GM12878 (cell line): ENCODE measurements around the gene HOXA2. TPM values are rescaled to one million over a fixed set of nuclear protein-coding genes. Genes with fewer than 3 reads are reported as not detected.

Source experiments
- ATAC-seq: fragments of 200-7000 bp; cut with Tn5 transposase; 3 replicates; pipeline ENCODE4 v1.9.1; 2020; ENCODE audit warnings: mild to moderate bottlenecking, moderate library complexity
- BruUV-seq: library from RNA; stranded (reverse); fragments of 400-500 nt; replicated peaks from 2 replicates; lab custom pipeline; 2021; lab: Mats Ljungman, UMichigan
- CTCF ChIA-PET: fragments of 300-600 bp; sonication (Branson Sonifier 250); formaldehyde crosslinking; extraction: SDS; loops from one replicate; lab custom pipeline; 2021; ENCODE audit warnings: inconsistent platforms; lab: Yijun Ruan, JAX
- POLR2A ChIA-PET: fragments of 350-600 bp; formaldehyde crosslinking; extraction: SDS; loops from one replicate; lab custom pipeline; 2021; ENCODE audit warnings: inconsistent platforms; lab: Charles Lee
- RAD21 ChIA-PET: fragments of 300-600 bp; sonication (Branson Sonifier 250); formaldehyde crosslinking; loops from one replicate; lab custom pipeline; 2023; ENCODE audit warnings: antibody characterized with exemption; ENCODE audit not compliant: unreplicated experiment; lab: Charles Lee
- SMC1A ChIA-PET: fragments of 300-600 bp; sonication (Branson Sonifier 250); formaldehyde crosslinking; loops from one replicate; lab custom pipeline; 2023; ENCODE audit not compliant: unreplicated experiment, uncharacterized antibody; lab: Charles Lee
- DNase-seq: peaks from one replicate; pipeline ENCODE4 v3.0.0-alpha.2; 2011; ENCODE audit warnings: low read depth, low spot score
- FAIRE-seq: peaks from 3 replicates; lab custom pipeline; 2011; peaks lifted over from hg19 to GRCh38; lab: Jason Lieb, UNC
- H2AFZ ChIP-seq: 2 replicates; pipeline ENCODE4 v1.6.0; 2011; ENCODE audit warnings: low read depth, low read length, control low read depth; ENCODE audit not compliant: control insufficient read depth
- H3K27ac ChIP-seq: 2 replicates; pipeline ENCODE4 v1.5.1; 2011; ENCODE audit warnings: control low read depth; ENCODE audit not compliant: control insufficient read depth, insufficient read depth
- H3K27me3 ChIP-seq, 2 experiments: replicated peaks in 1 of 2; 2 replicates each; pipeline versions ENCODE4 v1.6.0 to v1.6.1; 2011; ENCODE audit warnings: low read length in 1 of 2; ENCODE audit not compliant: control insufficient read depth in 2 of 2, insufficient read depth in 2 of 2
- H3K36me3 ChIP-seq, 2 experiments: 2 replicates each; pipeline ENCODE4 v1.5.1; 2011; ENCODE audit warnings: low read length in 1 of 2; ENCODE audit not compliant: control insufficient read depth in 2 of 2, insufficient read depth in 2 of 2
- H3K4me1 ChIP-seq: 2 replicates; pipeline ENCODE4 v1.6.1; 2011; ENCODE audit warnings: mild to moderate bottlenecking, low read length, moderate library complexity, mixed read lengths; ENCODE audit not compliant: control insufficient read depth, insufficient read depth
- H3K4me2 ChIP-seq: 2 replicates; pipeline ENCODE4 v1.6.0; 2011; ENCODE audit warnings: control low read depth; ENCODE audit not compliant: control insufficient read depth, insufficient read depth
- H3K4me3 ChIP-seq: fragments of 200-600 bp; sonication (generic); 2 replicates; pipeline ENCODE4 v1.5.1; 2016
- H3K79me2 ChIP-seq: 2 replicates; pipeline ENCODE4 v1.6.0; 2011; ENCODE audit warnings: low read length; ENCODE audit not compliant: control insufficient read depth, insufficient read depth
- H3K9ac ChIP-seq: 2 replicates; pipeline ENCODE4 v1.8.0; 2011; ENCODE audit warnings: low read length, control low read depth, mixed read lengths; ENCODE audit not compliant: control insufficient read depth, insufficient read depth
- H3K9me3 ChIP-seq: replicated peaks from 3 replicates; pipeline ENCODE4 v1.5.1; 2011; ENCODE audit warnings: mild to moderate bottlenecking, low read length; ENCODE audit not compliant: control insufficient read depth, insufficient read depth
- H4K20me1 ChIP-seq: 2 replicates; pipeline ENCODE4 v1.6.0; 2011; ENCODE audit not compliant: control insufficient read depth, insufficient read depth
- BMI1 ChIP-seq: fragments of 450-650 bp; IDR thresholded peaks from 2 replicates; pipeline ENCODE4 v1.6.1; 2016; ENCODE audit warnings: mild to moderate bottlenecking, moderate library complexity, borderline replicate concordance
- CREM ChIP-seq: IDR thresholded peaks from 2 replicates; pipeline ENCODE4 v1.6.1; 2014; ENCODE audit warnings: antibody characterized with exemption, low read depth
- IKZF1 ChIP-seq: fragments of 450-650 bp; conservative IDR thresholded peaks from 2 replicates; pipeline ENCODE4 v1.6.1; 2017; ENCODE audit warnings: antibody characterized with exemption, mild to moderate bottlenecking
- MTA2 ChIP-seq: fragments of 450-650 bp; IDR thresholded peaks from 2 replicates; pipeline ENCODE4 v1.6.1; 2016; ENCODE audit warnings: low read depth, mild to moderate bottlenecking, moderate library complexity
- NFXL1 ChIP-seq: fragments of 450-650 bp; IDR thresholded peaks from 2 replicates; pipeline ENCODE4 v1.6.1; 2017; ENCODE audit warnings: antibody characterized with exemption, mild to moderate bottlenecking, borderline replicate concordance
- NR2F1 ChIP-seq: fragments of 450-650 bp; conservative IDR thresholded peaks from 2 replicates; pipeline ENCODE4 v1.6.1; 2017; ENCODE audit warnings: mild to moderate bottlenecking
- RAD21 ChIP-seq: IDR thresholded peaks from 2 replicates; pipeline ENCODE4 v1.6.1; 2011; ENCODE audit warnings: mild to moderate bottlenecking, low read depth, low read length, moderate library complexity; ENCODE audit not compliant: insufficient read depth
- RCOR1 ChIP-seq: conservative IDR thresholded peaks from 2 replicates; pipeline ENCODE4 v1.6.1; 2012; ENCODE audit warnings: low read depth, low read length, improper control_type of control experiment
- SMAD5 ChIP-seq: IDR thresholded peaks from 2 replicates; pipeline ENCODE4 v1.6.1; 2016; ENCODE audit warnings: antibody characterized with exemption, low read depth
- SMARCA5 ChIP-seq: fragments of 450-650 bp; IDR thresholded peaks from 2 replicates; pipeline ENCODE4 v1.6.1; 2017; ENCODE audit warnings: mild to moderate bottlenecking
- TAF1 ChIP-seq: IDR thresholded peaks from 2 replicates; pipeline ENCODE4 v1.6.1; 2011; ENCODE audit warnings: mild to moderate bottlenecking, low read depth, low read length, borderline replicate concordance
- TCF3 ChIP-seq: IDR thresholded peaks from 2 replicates; pipeline ENCODE4 v1.6.1; 2012; ENCODE audit warnings: low read depth, mild to moderate bottlenecking, low read length, borderline replicate concordance; ENCODE audit not compliant: insufficient read depth
- ZNF274 ChIP-seq: IDR thresholded peaks from one replicate; pipeline ENCODE4 v1.8.0; 2011; ENCODE audit not compliant: insufficient read length, insufficient read depth
- ZNF622 ChIP-seq: fragments of 450-650 bp; IDR thresholded peaks from 2 replicates; pipeline ENCODE4 v1.6.1; 2017; ENCODE audit warnings: mild to moderate bottlenecking, inconsistent platforms
- WGBS: methylation state at CpG from one replicate; pipeline ENCODE4 v1.1.6; 2016; ENCODE audit warnings: low lambda C conversion rate; ENCODE audit not compliant: insufficient replicate concordance, insufficient coverage; ENCODE audit errors: missing lambda C conversion rate; 5-methylcytosine and 5-hydroxymethylcytosine counted together
- in situ Hi-C: fragments of 300-500 bp; cut with MboI; formaldehyde crosslinking; loops from 9 replicates; pipeline ENCODE4 v1.14.3; 2018; ENCODE audit warnings: mixed read lengths
- intact Hi-C: fragments of 100-400 bp; cut with micrococcal nuclease; formaldehyde crosslinking; loops from one replicate; pipeline ENCODE4 v1.14.2; 2022; ENCODE audit not compliant: unreplicated experiment
- polyA plus RNA-seq, 11 experiments: library from polyadenylated mRNA; depleted of rRNA in 4 of 11; unstranded in 6 of 11; stranded (reverse) in 5 of 11; fragments of >200 nt; fragmentation: Nextera tagmentation in 4 of 11; fragmentation: Illumina TruSeq in 1 of 11; extraction: Ambion mirVana in 4 of 11; extraction: Trizol in 1 of 11; gene quantifications; 1 replicate in 1 of 11; 2 replicates in 10 of 11; pipeline versions ENCODE4 v1.2.1 to v1.2.3, GENCODE V29; 2011 to 2016; ENCODE audit warnings: inconsistent platforms in 2 of 11, missing spikeins in 2 of 11, low read depth in 1 of 11
- total RNA-seq, 4 experiments: library from RNA; depleted of rRNA in 3 of 4; stranded (reverse); fragments of >200 nt in 3 of 4; fragmentation: Illumina TruSeq in 1 of 4; extraction: Trizol in 1 of 4; gene quantifications; 2 replicates each; pipeline versions ENCODE4 v1.2.1 to v1.2.3, GENCODE V29; 2013 to 2021
- TF ChIP-seq, protein P1 (sequence below): IDR thresholded peaks from 2 replicates; pipeline ENCODE4 v1.6.1; 2012; ENCODE audit warnings: low read length, inconsistent platforms

The HOXA2 gene
- total and polyA plus RNA-seq, 10 of the 15 experiments (the other 5 are each of a cell fraction or from before 2014, with no cell fraction given) = not detected

DNA sequence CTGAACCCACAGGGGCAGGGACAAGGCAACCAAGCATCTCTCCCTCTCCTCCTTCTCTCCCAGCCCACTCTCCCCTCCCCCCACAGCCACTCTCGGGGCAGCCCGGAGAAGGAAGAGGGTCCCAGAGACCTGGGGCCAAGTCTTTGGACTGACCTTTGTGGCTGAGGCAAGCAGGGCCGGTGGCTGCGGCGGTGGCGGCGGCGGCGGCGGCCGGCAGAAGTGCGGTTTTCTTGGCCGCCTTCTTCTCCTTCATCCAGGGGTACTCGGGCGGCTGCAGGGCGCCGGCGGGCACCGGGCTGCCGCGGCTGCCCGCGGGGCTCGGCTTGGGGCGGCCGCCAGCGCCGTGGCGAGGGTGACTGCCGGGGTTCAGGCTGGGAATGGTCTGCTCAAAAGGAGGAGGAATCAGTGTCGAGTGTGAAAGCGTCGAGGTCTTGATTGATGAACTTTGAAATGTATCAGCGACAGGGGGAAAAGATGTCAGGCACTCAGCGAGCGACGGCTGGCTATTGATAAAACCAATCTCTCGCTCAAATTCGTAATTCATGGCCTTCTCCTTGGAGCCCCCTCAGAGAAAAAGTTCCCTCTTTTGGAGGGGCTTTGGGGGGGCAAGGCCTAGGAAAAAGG is 414 bp downstream of the HOXA2 start:
- no peak overlapping the region for H2AFZ ChIP-seq
- H3K27me3 ChIP-seq = peaks cover 4% of the 10 kb centered on the region in 2 experiments
- ChIA-PET POLR2A (no interaction called here), CTCF (no interaction called here), RAD21 (no interaction called here), SMC1A (no interaction called here)
- no peak overlapping the region for H3K27ac ChIP-seq
- intact Hi-C loops = no loop called here
- no peak overlapping the region for H3K9ac ChIP-seq
- no peaks in the 10 kb centered on the region for H4K20me1 ChIP-seq
- FAIRE-seq (no peak), ATAC-seq (no peak), DNase-seq (no peak)
- BruUV-seq = no TSS peak
- H3K79me2 ChIP-seq = no peaks in the 10 kb centered on the region
- H3K36me3 ChIP-seq = no peaks in the 10 kb centered on the region
- in situ Hi-C loops = no loop called here
- peaks cover 4% of the 10 kb centered on the region for H3K4me1 ChIP-seq
- 41% methylated on average over 30 of the region's 39 CpGs for WGBS
- TF ChIP-seq RAD21 (no peak), SMAD5 (no peak)
- H3K4me2 ChIP-seq = no peak overlapping the region
- no peak overlapping the region for H3K4me3 ChIP-seq
- no peaks in the 10 kb centered on the region; the same call in 2 of the 3 replicates for H3K9me3 ChIP-seq

DNA sequence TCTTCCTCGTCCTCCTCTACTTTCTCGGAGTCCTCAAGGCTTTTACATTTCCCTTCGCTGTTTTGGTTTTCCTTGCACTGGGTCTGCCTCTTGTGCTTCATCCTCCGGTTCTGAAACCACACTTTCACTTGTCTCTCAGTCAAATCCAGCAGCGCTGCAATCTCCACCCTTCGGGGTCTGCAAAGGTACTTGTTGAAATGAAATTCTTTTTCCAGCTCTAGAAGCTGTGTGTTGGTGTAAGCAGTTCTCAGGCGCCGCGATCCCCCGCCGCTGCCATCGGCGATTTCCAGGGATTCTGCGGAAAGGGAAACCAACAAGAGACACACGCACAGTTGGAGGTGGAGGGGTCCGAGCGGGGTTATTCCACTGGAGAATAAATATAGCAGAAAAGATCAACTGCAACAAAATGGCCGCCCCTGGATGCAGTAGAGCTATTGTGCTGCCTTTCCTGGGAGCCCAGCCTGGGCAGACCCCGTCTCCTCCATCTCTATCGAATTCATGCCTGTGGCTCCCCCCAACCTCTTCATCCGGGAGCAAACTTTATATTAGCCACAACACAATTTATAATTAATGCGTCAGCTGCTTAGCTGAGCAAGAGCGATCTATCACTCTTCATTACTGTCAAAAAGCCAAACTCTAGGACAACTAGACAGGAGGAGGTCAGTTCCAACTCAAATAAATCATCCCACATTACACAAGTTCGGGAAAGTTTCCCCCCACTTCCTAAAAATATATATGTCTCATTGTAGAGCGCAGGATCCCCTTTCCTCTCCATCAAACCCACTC is 1.1 kb downstream of the HOXA2 start:
- no peaks in the 10 kb centered on the region for H4K20me1 ChIP-seq
- BruUV-seq = no TSS peak
- no peaks in the 10 kb centered on the region for H3K79me2 ChIP-seq
- no peak overlapping the region for H2AFZ ChIP-seq
- H3K27ac ChIP-seq = no peak overlapping the region
- CTCF ChIA-PET = no interaction called here
- RAD21 ChIA-PET = no interaction called here
- peaks cover 4% of the 10 kb centered on the region in 2 experiments for H3K27me3 ChIP-seq
- no peaks in the 10 kb centered on the region for H3K36me3 ChIP-seq
- H3K9me3 ChIP-seq = no peaks in the 10 kb centered on the region; the same call in 2 of the 3 replicates
- FAIRE-seq (no peak), ATAC-seq (no peak), DNase-seq (no peak)
- H3K4me1 ChIP-seq = peaks cover 6% of the 10 kb centered on the region
- intact Hi-C loops (no loop called here), in situ Hi-C loops (no loop called here)
- no peak overlapping the region for H3K4me3 ChIP-seq
- SMC1A ChIA-PET = interaction anchor here (0.7 kb wide), 1 partner anchor 19 kb away, joined by 3 read pairs; no protein-coding TSS in a partner anchor
- POLR2A ChIA-PET = no interaction called here
- WGBS = 88% methylated on average over 25 of the region's 25 CpGs
- H3K4me2 ChIP-seq = no peak overlapping the region
- no peak overlapping the region for H3K9ac ChIP-seq
- TF ChIP-seq ZNF622 (no peak), RCOR1 (no peak), IKZF1 (no peak), TCF3 (no peak), NFXL1 (no peak), MTA2 (no peak), SMAD5 (no peak), SMARCA5 (no peak), TAF1 (no peak), ZNF274 (no peak), CREM (no peak), BMI1 (no peak), NR2F1 (no peak)
- TF ChIP-seq, protein P1, sequence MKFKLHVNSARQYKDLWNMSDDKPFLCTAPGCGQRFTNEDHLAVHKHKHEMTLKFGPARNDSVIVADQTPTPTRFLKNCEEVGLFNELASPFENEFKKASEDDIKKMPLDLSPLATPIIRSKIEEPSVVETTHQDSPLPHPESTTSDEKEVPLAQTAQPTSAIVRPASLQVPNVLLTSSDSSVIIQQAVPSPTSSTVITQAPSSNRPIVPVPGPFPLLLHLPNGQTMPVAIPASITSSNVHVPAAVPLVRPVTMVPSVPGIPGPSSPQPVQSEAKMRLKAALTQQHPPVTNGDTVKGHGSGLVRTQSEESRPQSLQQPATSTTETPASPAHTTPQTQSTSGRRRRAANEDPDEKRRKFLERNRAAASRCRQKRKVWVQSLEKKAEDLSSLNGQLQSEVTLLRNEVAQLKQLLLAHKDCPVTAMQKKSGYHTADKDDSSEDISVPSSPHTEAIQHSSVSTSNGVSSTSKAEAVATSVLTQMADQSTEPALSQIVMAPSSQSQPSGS = no peak
